Activated CD4-positive, alpha-beta T cell treated with anti-CD3 and anti-CD28 coated beads, Interleukin-2, amount 10 ng/mL, durations not matched to agents 24 days and 14 days (primary cell): Measurements from ENCODE around the gene PDIK1L. TPM values are rescaled to one million over a fixed set of nuclear protein-coding genes. Genes with fewer than 3 reads are reported as not detected.
A peak's percentile ranks its signal among the peaks of the same experiment; 100 is the strongest.

ENCODE experiments used
- DNase-seq: peaks from one replicate; pipeline ENCODE4 v3.0.0; 2022
- H3K27ac Mint-ChIP-seq: one replicate; pipeline ENCODE4 v1.8.0; 2022; ENCODE audit warnings: mild to moderate bottlenecking, mixed read lengths
- H3K27me3 Mint-ChIP-seq: one replicate; pipeline ENCODE4 v1.8.0; 2022; ENCODE audit warnings: mixed read lengths
- H3K36me3 Mint-ChIP-seq: one replicate; pipeline ENCODE4 v1.8.0; 2022; ENCODE audit warnings: low read depth, mild to moderate bottlenecking, mixed read lengths
- H3K4me1 Mint-ChIP-seq: one replicate; pipeline ENCODE4 v1.8.0; 2021; ENCODE audit warnings: mixed read lengths
- H3K4me3 Mint-ChIP-seq: one replicate; pipeline ENCODE4 v1.8.0; 2022; ENCODE audit warnings: mild to moderate bottlenecking, moderate library complexity, mixed read lengths
- H3K9me3 Mint-ChIP-seq: one replicate; pipeline ENCODE4 v1.8.0; 2021; ENCODE audit warnings: mixed read lengths
- intact Hi-C: fragments of 100-400 bp; cut with micrococcal nuclease; formaldehyde crosslinking; loops from one replicate; pipeline ENCODE4 v1.15.1; 2023
- total RNA-seq: library from RNA; stranded (reverse); gene quantifications from 2 replicates; pipeline ENCODE4 v1.2.3, GENCODE V29; 2022

The PDIK1L gene
- total RNA-seq, 1 donor from 2014 or later = 15.8 TPM

DNA sequence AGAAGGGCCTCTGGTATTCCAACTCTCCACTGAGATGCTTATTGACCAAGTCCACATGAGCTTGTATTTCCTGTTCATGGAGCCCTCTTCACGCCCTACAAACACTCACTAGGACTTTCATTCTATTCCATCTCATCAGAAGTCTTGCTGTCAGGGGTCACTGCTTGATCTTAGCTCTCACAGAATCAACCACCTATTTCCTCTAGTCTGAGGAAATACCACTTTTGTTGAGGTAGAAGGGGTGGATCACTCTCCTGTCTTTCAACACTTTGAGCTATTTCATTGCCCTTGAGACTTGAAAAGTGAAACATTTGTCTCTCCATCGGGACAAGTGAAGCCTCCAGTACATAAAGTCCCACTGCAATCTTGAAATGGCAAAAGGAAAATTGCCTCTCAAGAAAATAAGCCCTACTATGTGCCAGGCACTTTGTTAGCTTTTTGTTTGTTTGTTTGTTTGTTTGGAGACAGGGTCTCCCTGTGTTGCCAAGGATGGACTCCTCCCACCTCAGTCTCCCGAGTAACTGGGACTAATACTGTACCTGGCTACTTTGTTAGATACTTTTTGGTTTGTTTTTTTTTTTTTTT, 27.4 kb downstream of the PDIK1L start:
- H3K4me1 Mint-ChIP-seq = peaks cover 10% of the 10 kb centered on the region
- H3K9me3 Mint-ChIP-seq = no peaks in the 10 kb centered on the region
- no peaks in the 10 kb centered on the region for H3K36me3 Mint-ChIP-seq
- no peak overlapping the region for H3K27ac Mint-ChIP-seq
- intact Hi-C loops = no loop called here
- DNase-seq = no peak
- H3K27me3 Mint-ChIP-seq = peaks cover 6% of the 10 kb centered on the region
- no peak overlapping the region for H3K4me3 Mint-ChIP-seq

DNA sequence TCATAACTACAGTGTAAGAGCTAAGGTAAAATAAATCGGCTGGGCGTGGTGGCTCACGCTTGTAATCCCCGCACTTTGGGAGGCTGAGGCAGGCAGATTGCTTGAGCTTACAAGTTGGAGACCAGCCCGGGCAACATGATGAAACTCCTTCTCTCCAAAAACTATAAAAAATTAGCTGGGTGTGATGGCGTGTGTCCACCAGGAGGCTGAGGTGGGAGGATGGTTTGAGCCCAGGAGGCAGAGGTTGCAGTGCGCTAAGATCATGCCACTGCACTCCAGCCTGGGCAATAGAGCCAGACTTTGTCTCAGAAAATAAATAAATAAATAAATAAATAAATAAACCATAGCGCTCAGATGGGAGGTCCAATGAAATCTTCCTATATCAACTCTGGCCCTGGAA, 30.5 kb downstream of the PDIK1L start:
- Mint-ChIP-seq H3K9me3 (no peaks in the 10 kb centered on the region), H3K4me3 (no peak overlapping the region), H3K36me3 (no peaks in the 10 kb centered on the region), H3K4me1 (peaks cover 12% of the 10 kb centered on the region), H3K27ac (no peak overlapping the region), H3K27me3 (peaks cover 10% of the 10 kb centered on the region)
- DNase-seq = no peak
- intact Hi-C loops = no loop called here

DNA sequence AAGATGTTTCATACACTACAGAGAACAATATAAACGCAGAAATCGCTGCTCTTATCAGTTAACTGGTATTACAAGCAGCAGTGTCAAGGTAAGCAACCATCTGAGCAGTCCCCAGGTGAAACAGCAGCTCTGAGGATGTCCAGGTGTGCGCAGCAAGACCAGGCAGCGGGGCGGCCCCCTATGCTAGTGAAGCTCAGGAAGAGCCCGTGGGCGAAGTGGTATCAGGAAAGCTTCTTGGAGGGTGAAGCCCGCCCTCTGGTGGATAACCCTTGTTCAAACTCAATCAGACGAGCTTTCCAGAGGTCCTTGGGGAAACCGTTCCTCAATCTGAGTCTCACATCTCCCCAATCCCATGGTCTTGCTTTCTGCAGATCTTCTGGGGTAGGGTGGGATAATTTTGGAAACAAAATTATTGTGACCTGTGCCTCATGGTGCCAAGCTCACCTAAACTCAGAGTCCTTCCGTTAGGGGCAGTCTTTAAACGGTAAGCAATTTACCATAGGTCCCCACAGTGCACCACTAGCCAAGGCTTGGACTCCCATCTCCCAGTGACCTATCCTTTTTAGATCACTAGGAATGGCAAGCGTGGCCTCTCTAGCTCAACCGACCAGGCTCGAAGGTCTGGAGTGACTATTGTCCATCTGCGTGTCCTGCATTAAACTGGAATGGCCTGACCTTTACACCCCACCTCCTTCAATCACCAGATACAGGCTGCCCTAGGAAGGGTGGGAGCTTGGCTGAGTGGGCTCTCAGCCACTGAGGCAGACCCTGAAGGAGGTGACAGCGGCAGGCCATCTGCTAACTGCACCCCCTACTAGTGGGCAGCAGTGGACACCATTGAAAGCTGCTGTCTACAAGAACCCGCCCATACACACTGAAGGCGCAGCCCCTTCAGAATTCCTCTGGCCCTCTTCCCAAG, 33.7 kb downstream of the PDIK1L start:
- H3K36me3 Mint-ChIP-seq = no peaks in the 10 kb centered on the region
- peaks cover 24% of the 10 kb centered on the region for H3K27me3 Mint-ChIP-seq
- no peak overlapping the region for H3K27ac Mint-ChIP-seq
- H3K4me3 Mint-ChIP-seq = no peak overlapping the region
- H3K9me3 Mint-ChIP-seq = no peaks in the 10 kb centered on the region
- peak; percentile 93 for DNase-seq
- H3K4me1 Mint-ChIP-seq = peaks cover 2% of the 10 kb centered on the region
- intact Hi-C loops = loop anchor here (1.0 kb wide), 3 partner anchors 34 to 109 kb away; partner anchors contain the start of gene PDIK1L

DNA sequence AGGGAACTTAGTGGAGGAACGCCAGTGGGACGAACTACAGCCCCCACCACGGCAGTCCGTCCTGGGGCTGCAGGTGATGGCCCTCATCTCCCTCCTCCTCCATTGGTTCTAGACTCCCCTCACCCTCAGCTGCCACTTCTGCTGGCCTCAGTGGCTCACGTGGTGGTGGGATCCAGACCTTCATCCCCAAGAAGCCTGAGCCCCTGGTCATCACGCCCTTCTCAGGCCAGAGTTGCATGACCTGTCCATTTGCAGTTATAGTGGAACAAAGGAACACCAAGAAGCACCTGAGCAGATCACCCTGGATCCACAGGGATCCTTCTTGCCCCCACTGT, 34.3 kb downstream of the PDIK1L start:
- H3K36me3 Mint-ChIP-seq = no peaks in the 10 kb centered on the region
- intact Hi-C loops = loop anchor here (1.0 kb wide), 3 partner anchors 35 to 110 kb away; partner anchors contain the start of gene PDIK1L
- H3K4me1 Mint-ChIP-seq = peaks cover 2% of the 10 kb centered on the region
- no peak for DNase-seq
- no peak overlapping the region for H3K4me3 Mint-ChIP-seq
- no peaks in the 10 kb centered on the region for H3K9me3 Mint-ChIP-seq
- H3K27me3 Mint-ChIP-seq = peaks cover 24% of the 10 kb centered on the region
- no peak overlapping the region for H3K27ac Mint-ChIP-seq

DNA sequence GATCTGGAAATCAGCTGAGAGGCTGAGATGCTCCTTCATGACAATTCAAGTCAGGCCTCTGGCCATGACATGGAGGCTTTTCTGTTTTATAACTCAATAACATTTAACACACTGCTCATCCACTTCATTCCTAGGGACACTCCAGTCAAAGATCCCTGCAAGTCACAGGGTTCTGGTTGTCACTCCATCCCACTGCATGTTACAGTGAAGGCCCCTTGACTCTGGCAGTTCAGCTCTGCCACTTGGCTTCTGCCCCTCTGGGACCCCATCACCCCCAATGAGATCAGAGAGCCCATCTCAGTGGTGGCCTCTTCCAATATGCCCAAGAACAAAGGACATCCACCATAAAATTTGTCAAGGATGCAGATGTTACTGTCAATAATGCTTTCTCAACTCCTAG, 37.3 kb downstream of the PDIK1L start:
- H3K4me3 Mint-ChIP-seq = no peak overlapping the region
- no peak overlapping the region for H3K27ac Mint-ChIP-seq
- H3K36me3 Mint-ChIP-seq = no peaks in the 10 kb centered on the region
- H3K9me3 Mint-ChIP-seq = no peaks in the 10 kb centered on the region
- intact Hi-C loops = no loop called here
- peaks cover 32% of the 10 kb centered on the region for H3K27me3 Mint-ChIP-seq
- peaks cover 2% of the 10 kb centered on the region for H3K4me1 Mint-ChIP-seq
- no peak for DNase-seq

DNA sequence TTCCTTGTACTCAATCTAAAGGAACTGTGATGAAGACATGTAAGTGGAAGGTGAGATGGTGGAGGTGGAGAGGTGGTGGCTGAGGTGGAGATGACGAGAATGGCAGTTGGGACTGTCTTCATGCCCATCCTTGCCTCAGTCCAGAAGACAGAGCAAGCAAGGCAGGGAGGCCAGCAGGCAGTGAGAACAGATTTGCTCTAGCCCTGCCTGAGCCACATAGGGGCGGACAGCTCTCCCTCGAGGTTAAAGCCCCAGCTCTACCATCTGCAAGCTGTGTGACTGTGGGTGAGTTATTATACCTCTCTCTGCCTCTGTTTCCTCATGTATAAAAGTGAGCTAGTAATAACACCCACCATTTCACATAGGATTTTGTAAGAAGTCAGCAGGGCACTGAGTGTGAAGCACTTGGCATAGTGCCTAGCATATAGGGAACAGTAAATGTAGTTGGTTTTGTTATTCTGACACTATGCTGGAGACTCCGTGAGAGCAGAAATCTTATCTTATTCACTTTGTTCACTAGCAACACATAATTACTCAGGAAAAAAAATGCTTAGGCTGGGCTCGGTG, 42.4 kb downstream of the PDIK1L start:
- Mint-ChIP-seq H3K4me1 (peaks cover 1% of the 10 kb centered on the region), H3K4me3 (no peak overlapping the region), H3K27ac (no peak overlapping the region), H3K27me3 (peaks cover 56% of the 10 kb centered on the region), H3K36me3 (no peaks in the 10 kb centered on the region), H3K9me3 (no peaks in the 10 kb centered on the region)
- intact Hi-C loops = no loop called here
- DNase-seq = no peak

DNA sequence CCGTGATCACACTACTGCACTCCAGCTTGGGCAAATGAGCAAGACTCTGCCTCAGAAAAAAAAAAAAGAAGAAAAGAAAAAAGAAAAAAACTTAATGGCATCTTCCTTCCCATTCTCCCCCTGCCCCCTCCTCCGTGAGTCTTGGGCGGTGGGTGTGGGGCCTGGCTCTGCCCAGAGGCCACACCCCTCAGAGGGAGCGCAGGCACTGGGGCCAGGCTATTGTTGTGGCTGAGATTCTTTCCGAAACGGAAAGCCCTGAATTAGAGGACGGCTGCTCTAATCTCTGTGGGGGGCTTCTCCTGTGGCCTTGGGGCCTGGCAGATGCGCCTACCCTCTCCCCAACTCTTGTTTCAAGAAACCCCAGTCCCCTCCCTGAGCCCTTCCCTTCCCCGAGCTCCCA, 43.1 kb downstream of the PDIK1L start:
- Mint-ChIP-seq H3K27ac (no peak overlapping the region), H3K4me1 (peaks cover 1% of the 10 kb centered on the region), H3K27me3 (peaks cover 57% of the 10 kb centered on the region), H3K36me3 (no peaks in the 10 kb centered on the region), H3K9me3 (no peaks in the 10 kb centered on the region), H3K4me3 (no peak overlapping the region)
- intact Hi-C loops = no loop called here
- no peak for DNase-seq

DNA sequence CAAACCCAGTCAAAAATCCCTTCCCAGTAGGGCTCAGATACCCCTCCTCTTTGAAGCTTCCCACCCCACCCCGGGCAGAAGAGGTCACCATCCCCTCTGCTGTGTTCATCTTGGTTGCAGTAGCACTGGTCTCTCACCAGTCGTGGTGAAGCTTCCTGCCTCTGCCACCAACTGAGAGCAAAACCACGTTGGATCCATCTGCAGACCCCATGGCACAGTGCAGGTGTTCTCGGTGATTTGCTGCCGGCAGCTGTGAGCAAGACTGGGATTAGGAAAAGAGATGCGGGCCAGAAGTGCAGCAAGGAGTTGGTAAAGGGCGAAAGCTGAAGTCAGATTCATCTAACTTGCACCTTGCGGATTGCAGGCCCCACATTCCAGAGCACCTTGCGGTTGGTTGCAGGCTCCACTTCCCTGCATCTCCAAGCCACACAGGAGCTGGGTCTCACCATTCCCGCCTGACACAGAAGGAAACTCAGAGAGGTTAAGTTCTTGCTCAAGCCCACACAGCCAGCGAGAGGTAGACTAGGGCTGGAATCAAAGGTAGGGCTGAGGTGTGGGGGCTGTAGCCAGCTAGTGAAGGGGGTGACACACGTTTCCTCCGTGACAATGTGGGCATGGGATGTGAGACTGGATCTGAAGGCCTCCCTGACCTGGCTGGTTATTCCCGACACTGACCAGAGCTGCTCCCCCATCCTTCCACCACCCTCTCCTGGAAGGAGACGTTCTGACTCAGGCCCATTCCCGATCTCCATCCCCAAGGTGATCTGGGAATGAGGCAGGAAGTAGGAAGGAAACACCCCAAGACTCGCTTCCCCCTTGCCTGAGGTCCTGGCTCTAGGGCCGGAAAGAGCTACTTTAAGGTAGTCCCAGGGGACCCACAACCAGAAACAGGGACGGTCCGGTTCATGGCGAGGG, 44.0 kb downstream of the PDIK1L start:
- H3K27ac Mint-ChIP-seq = no peak overlapping the region
- H3K36me3 Mint-ChIP-seq = no peaks in the 10 kb centered on the region
- intact Hi-C loops = no loop called here
- peaks cover 1% of the 10 kb centered on the region for H3K4me1 Mint-ChIP-seq
- no peak overlapping the region for H3K4me3 Mint-ChIP-seq
- DNase-seq = no peak
- H3K9me3 Mint-ChIP-seq = no peaks in the 10 kb centered on the region
- H3K27me3 Mint-ChIP-seq = peaks cover 53% of the 10 kb centered on the region

DNA sequence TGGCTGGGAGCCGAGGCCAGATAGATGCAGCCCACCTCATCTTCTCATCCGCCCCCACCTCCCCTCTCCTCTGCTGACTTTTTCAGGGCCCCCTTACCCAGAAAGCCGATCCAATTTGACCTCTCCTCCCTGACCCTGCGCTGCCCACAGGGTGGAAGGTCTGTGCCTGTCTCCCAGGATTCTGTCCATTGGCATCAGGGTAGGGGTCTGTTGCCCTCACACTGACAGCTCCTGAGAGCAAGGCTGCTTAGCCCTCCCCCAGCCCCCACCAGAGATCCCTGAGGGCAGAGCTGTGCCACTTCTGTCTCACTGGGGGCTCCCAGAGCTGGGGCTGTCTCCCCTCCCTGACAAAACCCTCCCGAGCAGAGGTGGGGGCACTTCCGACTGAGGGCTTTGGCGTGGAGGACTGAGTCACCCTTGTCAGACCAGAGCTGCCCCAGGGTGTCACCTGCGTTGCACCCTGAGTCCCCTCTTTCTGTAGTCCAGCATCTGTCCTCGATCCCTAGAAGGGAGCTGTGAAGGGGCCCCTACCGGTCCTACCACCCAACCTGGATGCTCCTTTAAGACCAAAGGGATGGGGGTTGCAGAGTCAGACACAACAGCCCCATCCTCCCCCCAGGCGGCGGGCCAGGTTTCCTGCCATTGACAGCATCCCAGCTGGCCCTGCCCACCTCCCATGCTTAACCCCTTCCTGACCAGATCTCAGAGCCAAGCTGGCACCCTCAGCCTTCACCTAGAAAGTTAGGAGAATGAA, 44.8 kb downstream of the PDIK1L start:
- H3K36me3 Mint-ChIP-seq = no peaks in the 10 kb centered on the region
- peaks cover 55% of the 10 kb centered on the region for H3K27me3 Mint-ChIP-seq
- H3K9me3 Mint-ChIP-seq = no peaks in the 10 kb centered on the region
- no peak overlapping the region for H3K4me3 Mint-ChIP-seq
- no peak for DNase-seq
- intact Hi-C loops = no loop called here
- H3K4me1 Mint-ChIP-seq = peaks cover 1% of the 10 kb centered on the region
- no peak overlapping the region for H3K27ac Mint-ChIP-seq

DNA sequence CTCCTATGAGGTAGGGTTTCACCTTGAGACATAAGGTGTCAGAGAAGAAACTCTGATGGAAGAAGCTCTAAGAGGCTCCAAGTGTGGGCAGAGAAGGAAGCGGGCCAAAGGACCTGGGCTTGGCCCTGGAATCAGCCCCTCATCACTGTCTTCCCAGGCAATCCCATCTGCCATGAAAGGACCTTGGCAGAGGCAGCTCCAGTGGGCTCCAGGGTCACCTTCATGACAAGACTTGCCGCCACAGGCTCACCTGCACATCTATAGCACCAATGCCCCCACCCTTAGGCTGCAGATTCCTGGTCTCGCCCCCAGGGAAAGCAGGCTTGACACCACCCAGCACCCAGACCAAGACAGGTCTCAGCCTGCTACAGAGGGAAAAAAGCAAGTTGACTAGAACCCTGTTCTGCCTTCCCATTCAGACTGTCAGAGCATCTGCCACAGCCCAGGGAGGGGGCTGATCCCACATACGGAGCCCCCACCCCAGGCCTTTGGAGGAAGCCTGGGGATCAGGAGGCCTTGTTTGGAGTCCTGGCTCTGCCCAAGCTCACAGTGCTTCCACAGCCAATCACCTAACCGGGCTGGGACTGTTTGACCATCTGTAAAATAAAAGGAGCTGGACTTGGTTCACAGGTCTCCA, 46.8 kb downstream of the PDIK1L start:
- DNase-seq = no peak
- Mint-ChIP-seq H3K9me3 (no peaks in the 10 kb centered on the region), H3K36me3 (no peaks in the 10 kb centered on the region), H3K27me3 (peaks cover 59% of the 10 kb centered on the region), H3K4me3 (no peak overlapping the region), H3K4me1 (peaks cover 5% of the 10 kb centered on the region), H3K27ac (no peak overlapping the region)
- intact Hi-C loops = no loop called here

DNA sequence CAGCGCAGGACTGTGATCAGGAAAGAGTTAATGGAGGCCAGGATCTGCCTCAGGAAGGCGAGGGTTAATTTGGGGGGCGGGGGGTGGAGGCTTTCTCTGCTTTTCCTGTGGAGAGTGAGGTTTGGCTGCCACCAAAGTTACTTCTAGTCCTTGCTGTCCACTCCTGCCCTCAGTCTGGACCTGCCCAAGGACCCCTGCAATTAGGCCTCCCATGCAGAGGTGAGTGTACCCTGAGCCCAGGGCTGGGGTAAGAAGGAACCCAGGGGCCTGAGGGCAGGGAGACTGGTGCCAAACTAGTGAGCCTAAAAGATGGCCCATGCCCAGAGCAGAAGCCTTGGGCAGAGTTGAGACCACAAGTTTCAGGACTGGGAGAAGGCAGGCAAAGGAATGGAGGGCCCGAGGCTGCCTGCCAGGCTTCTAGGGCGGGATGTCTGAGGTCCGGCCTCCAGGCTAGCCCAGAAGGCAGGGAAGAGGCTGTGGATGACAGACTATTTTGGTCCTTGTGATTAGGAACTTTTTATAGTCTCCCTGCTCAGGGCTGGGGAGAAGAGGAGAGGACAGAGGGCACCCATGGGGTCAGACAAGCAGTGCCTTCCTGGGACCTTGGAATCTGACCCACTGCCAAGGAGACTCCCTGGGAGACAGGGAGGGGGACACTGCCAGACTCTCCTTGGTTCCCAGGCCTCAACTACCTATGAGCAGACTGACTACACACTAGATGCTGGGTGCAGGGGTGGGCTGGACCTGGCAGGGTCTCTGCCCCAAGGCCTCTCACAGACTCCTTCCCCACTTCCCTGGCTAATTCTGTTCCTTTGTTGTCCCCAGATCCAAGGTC, 47.5 kb downstream of the PDIK1L start, which contains the start of gene FAM110D:
FAM110D (plus strand) TSS at position 172 of the 835 bp plus-strand sequence. CDS start 2,213 bp downstream, outside the sequence.
- Mint-ChIP-seq H3K4me3 (no peak within 1 kb of the TSS), H3K36me3 (no peaks in the 10 kb centered on the region), H3K27ac (no peak within 1 kb of the TSS), H3K4me1 (peaks cover 5% of the 10 kb centered on the region), H3K9me3 (no peaks in the 10 kb centered on the region), H3K27me3 (peaks cover 58% of the 10 kb centered on the region)
- intact Hi-C loops = no loop called here
- no peak for DNase-seq

DNA sequence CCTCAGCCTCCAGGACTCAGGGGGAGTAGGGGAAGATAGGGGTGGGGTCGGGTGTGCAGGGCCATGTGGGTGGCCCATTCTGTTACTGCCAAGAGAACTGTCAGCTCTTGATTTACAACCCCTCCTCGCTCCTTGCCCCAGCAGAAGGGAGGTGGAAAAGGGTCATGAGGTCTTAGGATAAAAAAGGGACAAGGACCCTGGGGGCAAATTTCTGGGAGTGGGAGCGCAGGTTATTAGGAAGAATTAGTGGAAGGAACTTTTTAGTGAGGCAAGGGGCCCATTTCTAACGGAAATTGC, 48.1 kb downstream of the PDIK1L start:
- no peaks in the 10 kb centered on the region for H3K36me3 Mint-ChIP-seq
- H3K4me1 Mint-ChIP-seq = peaks cover 8% of the 10 kb centered on the region
- no peak overlapping the region for H3K27ac Mint-ChIP-seq
- H3K27me3 Mint-ChIP-seq = peaks cover 56% of the 10 kb centered on the region
- intact Hi-C loops = loop anchor here (5.0 to 10.0 kb wide), 2 partner anchors 52 to 235 kb away; no protein-coding TSS in a partner anchor
- no peak for DNase-seq
- no peak overlapping the region for H3K4me3 Mint-ChIP-seq
- no peaks in the 10 kb centered on the region for H3K9me3 Mint-ChIP-seq
